Fibroblast of villous mesenchyme (primary cell): ENCODE data around the gene RAB10. TPM values are rescaled to one million over a fixed set of nuclear protein-coding genes. Genes with fewer than 3 reads are reported as not detected.

ENCODE experiments used
- DNase-seq: peaks from one replicate; pipeline ENCODE4 v3.0.0-alpha.2; 2010; ENCODE audit warnings: low read depth
- H3K4me3 ChIP-seq: 2 replicates; pipeline ENCODE4 v1.5.1; 2011; ENCODE audit warnings: low read depth, mild to moderate bottlenecking, low read length
- total RNA-seq: library from RNA; depleted of rRNA; stranded (reverse); fragments of >200 nt; gene quantifications from 2 replicates; pipeline ENCODE4 v1.2.3, GENCODE V29; 2012
- TF ChIP-seq, protein P1 (sequence below): IDR thresholded peaks from 2 replicates; pipeline ENCODE4 v1.5.1; 2012; ENCODE audit warnings: low read depth, mild to moderate bottlenecking, low read length; ENCODE audit not compliant: insufficient read depth

Gene RAB10
- total RNA-seq, 1 donor, result 128 TPM

DNA sequence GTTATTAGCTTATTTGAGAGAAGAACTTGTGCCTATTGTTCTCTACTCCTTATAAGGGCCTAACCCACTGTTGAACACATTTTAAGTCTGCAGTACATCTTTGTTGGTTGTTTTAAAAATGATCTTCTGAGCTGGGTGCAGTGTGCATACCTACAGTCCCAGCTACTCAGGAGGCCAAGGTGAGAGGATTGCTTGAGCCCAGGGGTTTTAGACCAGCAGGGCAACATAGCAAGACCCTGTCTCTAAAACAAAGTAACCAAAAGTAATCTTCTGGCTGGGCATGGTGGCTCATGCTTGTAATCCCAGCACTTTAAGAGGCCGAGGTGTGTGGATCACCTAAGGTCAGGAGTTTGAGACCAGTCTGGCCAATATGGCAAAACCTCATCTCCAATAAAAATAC lies 25.8 kb upstream of the RAB10 start:
- DNase-seq, result no peak
- TF ChIP-seq, protein P1, sequence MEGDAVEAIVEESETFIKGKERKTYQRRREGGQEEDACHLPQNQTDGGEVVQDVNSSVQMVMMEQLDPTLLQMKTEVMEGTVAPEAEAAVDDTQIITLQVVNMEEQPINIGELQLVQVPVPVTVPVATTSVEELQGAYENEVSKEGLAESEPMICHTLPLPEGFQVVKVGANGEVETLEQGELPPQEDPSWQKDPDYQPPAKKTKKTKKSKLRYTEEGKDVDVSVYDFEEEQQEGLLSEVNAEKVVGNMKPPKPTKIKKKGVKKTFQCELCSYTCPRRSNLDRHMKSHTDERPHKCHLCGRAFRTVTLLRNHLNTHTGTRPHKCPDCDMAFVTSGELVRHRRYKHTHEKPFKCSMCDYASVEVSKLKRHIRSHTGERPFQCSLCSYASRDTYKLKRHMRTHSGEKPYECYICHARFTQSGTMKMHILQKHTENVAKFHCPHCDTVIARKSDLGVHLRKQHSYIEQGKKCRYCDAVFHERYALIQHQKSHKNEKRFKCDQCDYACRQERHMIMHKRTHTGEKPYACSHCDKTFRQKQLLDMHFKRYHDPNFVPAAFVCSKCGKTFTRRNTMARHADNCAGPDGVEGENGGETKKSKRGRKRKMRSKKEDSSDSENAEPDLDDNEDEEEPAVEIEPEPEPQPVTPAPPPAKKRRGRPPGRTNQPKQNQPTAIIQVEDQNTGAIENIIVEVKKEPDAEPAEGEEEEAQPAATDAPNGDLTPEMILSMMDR, result no peak
- no peak overlapping the region for H3K4me3 ChIP-seq

DNA sequence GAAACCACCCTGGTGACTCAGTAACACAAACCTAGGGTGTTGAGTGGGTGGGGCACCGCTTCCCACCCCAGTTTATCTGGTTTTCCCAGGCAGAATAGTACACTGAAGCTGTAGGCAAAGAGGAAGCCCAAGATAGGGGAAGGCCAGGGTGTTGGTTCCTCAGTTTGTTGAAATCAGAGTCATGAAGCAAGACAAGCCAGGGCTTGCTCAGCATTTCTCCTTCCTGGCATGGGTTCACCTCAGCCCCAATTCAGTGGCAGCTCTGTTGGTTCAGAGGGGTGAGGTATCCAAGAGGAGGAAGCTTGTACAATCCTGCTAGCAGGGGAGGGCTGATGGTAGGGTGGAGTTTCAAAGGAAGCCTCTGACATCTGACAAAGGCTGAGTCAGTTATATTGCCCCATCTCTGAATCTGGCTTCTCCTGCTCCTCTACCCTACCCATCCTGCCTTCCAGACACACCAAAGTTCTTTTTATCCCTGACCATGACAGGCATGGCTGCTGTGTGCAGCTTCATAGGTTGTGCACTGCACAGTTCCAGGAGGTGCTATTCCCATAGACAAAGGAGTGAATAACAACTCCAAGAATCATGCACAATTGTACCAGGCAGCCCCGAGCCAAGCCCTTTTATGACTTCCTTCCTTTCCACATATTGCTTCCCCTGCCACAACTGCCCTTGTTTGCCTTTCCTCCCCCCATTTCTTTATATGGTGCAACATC lies 24.9 kb upstream of the RAB10 start:
- DNase-seq, result peak; percentile 64
- TF ChIP-seq, protein P1, result no peak
- H3K4me3 ChIP-seq, result no peak overlapping the region

DNA sequence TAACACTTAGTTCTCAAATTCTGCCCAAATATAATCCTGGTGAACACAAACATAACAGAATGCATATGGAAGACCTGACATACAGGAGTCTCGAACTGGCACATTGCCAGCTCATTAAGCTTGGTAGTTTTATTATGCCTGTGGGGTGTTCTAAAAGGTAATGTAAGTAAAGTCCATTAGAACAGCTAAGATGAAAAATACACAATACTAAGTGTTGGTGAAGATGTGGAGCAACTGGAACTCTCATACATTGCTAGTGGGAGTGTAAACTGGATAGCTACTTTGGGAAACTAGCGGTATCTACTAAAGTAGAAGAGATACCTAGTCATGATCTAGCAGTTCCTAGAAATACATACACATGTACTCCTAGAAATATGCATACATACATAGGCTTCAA lies 24.3 kb upstream of the RAB10 start:
- H3K4me3 ChIP-seq, result no peak overlapping the region
- no peak for DNase-seq
- TF ChIP-seq, protein P1, result no peak

DNA sequence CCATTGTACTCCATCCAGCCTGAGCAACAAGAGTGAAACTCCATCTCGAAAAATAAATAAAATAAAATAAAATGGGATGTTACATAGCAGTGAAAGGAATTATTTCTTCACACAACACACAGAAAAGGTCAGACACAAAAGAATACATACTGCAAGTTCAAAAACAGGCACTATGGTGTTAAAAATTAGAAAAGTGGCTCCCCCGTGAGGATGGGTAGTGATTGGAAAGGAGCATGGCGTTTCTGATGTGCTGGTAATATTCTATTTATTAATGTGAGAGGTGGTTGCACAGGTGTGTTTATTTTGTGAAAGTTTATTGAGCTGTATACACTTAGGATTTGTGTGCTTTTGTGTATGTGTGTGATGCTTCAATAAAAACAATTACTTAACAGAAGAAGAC lies 22.9 kb upstream of the RAB10 start:
- TF ChIP-seq, protein P1, result no peak
- H3K4me3 ChIP-seq, result no peak overlapping the region
- DNase-seq, result no peak

DNA sequence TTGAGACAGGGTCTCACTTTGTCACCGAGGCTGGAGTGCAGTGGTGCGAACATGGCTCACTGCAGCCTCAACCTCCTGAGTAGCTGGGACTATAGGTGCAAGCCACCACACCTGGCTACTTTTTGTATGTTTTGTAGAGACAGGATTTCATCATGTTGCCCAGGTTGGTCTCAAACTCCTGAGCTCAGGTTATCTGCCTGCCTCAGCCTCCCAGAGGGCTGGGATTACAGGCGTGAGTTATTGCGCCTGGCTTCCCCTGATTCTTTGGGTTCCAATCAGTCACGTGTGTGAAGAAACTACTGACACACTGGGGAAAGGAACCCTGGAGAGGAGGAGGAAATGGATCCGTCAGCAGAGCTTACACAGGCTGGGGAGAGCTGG lies 22.3 kb upstream of the RAB10 start:
- H3K4me3 ChIP-seq, result no peak overlapping the region
- DNase-seq, result no peak
- TF ChIP-seq, protein P1, result no peak

DNA sequence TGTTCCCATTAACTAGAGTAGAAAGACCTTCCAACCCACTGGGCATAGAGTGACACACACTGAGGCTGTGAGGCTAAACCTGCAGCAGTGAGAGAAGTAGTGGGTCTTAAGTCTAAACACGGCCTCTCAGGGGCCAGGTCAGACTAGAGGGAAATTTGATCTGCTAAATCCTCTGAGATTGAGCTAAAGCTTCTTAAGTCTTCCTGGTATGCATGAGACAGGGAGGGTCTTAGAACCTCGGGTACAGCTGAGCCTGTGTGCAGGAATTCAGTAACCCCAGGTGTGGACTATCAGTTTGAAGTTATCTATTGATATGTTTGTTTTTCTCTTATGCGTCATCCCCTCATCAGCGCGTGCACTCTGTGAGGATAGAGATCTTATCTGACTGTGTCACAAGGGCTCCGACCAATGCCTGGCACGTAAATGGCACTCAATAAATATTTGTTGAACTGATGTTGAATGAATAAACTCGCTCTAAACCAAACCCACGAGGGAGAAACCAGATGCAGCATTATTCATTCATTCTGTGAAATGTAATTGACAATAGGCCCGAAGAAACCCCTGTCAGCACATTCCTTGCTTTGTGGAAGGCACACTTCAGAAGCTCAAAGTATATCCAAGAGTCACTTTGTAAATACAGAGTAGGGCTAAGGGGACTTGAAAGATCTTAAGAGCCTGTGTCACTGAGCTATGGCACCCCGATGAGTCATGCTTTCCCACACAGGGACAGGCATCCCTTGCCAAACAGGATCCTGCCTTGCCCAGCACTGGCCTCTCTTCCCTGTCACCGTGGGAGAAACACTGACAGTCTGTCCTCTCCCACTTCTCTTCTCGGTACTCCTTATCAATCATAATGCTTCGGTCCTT lies 21.7 kb upstream of the RAB10 start:
- TF ChIP-seq, protein P1, result no peak
- DNase-seq, result peak; percentile 79

More for the DNA sequence above, 21.7 kb upstream of the RAB10 start:
- H3K4me3 ChIP-seq, result no peak overlapping the region
